AG10803 (cell line): ENCODE measurements around the gene KDM4C.

Experiments
- DNase-seq: peaks from one replicate; pipeline ENCODE4 v3.0.0; 2010; ENCODE audit warnings: low read depth
- H3K4me3 ChIP-seq: 2 replicates; pipeline ENCODE4 v1.5.1; 2011; ENCODE audit warnings: mild to moderate bottlenecking, low read length, control low read depth
- CTCF ChIP-seq: conservative IDR thresholded peaks from 2 replicates; pipeline ENCODE4 v1.5.1; 2011; ENCODE audit warnings: mild to moderate bottlenecking, low read length, control low read depth, inconsistent platforms

The KDM4C gene

GRCh38 chr9:7166074-7166473, 408.3 kb downstream of the KDM4C start:
- TF ChIP-seq CTCF, result no peak
- no peak overlapping the region for H3K4me3 ChIP-seq
- DNase-seq, result no peak

GRCh38 chr9:7169717-7170389, 412.1 kb downstream of the KDM4C start:
- TF ChIP-seq CTCF, result no peak
- peak; percentile 81 for DNase-seq
- no peak overlapping the region for H3K4me3 ChIP-seq

- TF ChIP-seq CTCF, result no peak
- H3K4me3 ChIP-seq, result no peak overlapping the region
- DNase-seq, result no peak
Observed at GRCh38 chr9:7171396-7172153, 413.8 kb downstream of the KDM4C start.

- DNase-seq, result peak; percentile 35
- no peak overlapping the region for H3K4me3 ChIP-seq
- no peak; the same call in 1 of the 2 replicates for TF ChIP-seq CTCF
Observed at GRCh38 chr9:7172154-7173115, 414.7 kb downstream of the KDM4C start.

GRCh38 chr9:7173139-7173538, 415.4 kb downstream of the KDM4C start:
- H3K4me3 ChIP-seq, result no peak overlapping the region
- DNase-seq, result no peak
- TF ChIP-seq CTCF, result no peak

- no peak for TF ChIP-seq CTCF
- H3K4me3 ChIP-seq, result no peak overlapping the region
- DNase-seq, result no peak
Observed at GRCh38 chr9:7174301-7174700, 416.5 kb downstream of the KDM4C start.
